Kidney epithelial cell (primary cell): Measurements from ENCODE around the gene NUP188. TPM values are rescaled to one million over a fixed set of nuclear protein-coding genes. Genes with fewer than 3 reads are reported as not detected.

ENCODE experiments used
- DNase-seq: peaks from one replicate; pipeline ENCODE4 v3.0.0-alpha.2; 2010; ENCODE audit warnings: low read depth
- H3K27me3 ChIP-seq: 2 replicates; pipeline ENCODE4 v1.6.0; 2011; ENCODE audit warnings: low read length; ENCODE audit not compliant: control insufficient read depth, insufficient read depth
- H3K36me3 ChIP-seq: 2 replicates; pipeline ENCODE4 v1.5.1; 2011; ENCODE audit warnings: low read length; ENCODE audit not compliant: control insufficient read depth, insufficient read depth
- H3K4me3 ChIP-seq: 2 replicates; pipeline ENCODE4 v1.5.1; 2011; ENCODE audit warnings: low read depth, mild to moderate bottlenecking, control low read depth, low read length
- total RNA-seq: library from RNA; depleted of rRNA; stranded (reverse); fragments of >200 nt; gene quantifications from 2 replicates; pipeline ENCODE4 v1.2.3, GENCODE V29; 2015
- TF ChIP-seq, protein P1 (sequence below): IDR thresholded peaks from 2 replicates; pipeline ENCODE4 v1.5.1; 2011; ENCODE audit warnings: mild to moderate bottlenecking, moderate library complexity, low read length, control low read depth, inconsistent platforms; ENCODE audit not compliant: insufficient read depth, poor library complexity, severe bottlenecking

The NUP188 gene
- total RNA-seq, 1 donor from 2014 or later: 35.5 TPM

DNA sequence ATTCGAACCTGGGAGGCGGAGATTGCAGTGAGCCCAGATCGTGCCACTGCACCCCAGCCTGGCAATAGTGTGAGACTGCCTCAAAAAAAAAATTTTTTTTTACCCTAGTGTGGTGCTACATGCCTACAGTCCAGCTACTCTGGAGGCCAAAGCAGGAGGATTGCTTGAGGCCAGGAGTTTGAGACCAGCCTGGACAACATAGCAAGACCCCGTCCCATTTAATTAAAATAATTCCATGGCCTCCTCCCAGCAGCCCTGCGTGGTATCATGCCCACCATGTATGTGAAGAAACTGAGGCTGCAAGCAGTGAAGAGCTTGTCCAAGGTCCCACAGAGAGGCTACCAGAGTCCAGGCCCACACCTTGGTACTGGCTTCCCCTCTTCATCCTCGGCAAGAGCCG is 46.1 kb upstream of the NUP188 start:
- TF ChIP-seq, protein P1, sequence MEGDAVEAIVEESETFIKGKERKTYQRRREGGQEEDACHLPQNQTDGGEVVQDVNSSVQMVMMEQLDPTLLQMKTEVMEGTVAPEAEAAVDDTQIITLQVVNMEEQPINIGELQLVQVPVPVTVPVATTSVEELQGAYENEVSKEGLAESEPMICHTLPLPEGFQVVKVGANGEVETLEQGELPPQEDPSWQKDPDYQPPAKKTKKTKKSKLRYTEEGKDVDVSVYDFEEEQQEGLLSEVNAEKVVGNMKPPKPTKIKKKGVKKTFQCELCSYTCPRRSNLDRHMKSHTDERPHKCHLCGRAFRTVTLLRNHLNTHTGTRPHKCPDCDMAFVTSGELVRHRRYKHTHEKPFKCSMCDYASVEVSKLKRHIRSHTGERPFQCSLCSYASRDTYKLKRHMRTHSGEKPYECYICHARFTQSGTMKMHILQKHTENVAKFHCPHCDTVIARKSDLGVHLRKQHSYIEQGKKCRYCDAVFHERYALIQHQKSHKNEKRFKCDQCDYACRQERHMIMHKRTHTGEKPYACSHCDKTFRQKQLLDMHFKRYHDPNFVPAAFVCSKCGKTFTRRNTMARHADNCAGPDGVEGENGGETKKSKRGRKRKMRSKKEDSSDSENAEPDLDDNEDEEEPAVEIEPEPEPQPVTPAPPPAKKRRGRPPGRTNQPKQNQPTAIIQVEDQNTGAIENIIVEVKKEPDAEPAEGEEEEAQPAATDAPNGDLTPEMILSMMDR: no peak
- no peaks in the 10 kb centered on the region for H3K27me3 ChIP-seq
- peaks cover 1% of the 10 kb centered on the region for H3K36me3 ChIP-seq
- H3K4me3 ChIP-seq: no peak overlapping the region
- no peak for DNase-seq

DNA sequence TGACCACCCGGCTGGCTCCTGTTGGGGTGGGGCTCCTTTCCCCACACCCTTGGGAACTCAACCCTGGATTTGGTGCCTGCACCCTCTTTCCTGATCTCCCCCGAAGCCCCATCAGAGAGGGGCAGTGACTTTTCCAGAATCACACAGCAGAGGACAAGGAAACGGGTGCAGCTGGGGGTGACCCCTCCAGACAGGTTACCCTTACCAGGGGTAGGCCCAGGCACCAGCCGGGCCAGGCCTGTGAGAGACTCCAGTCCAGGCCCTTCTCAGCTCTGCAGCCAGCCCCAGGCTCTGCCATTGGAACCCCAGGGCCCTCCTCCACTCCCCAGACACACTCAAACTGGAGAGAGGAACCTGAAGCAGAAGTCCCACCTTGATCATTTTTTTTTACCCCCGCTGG is 45.7 kb upstream of the NUP188 start:
- DNase-seq: no peak
- H3K4me3 ChIP-seq: no peak overlapping the region
- H3K36me3 ChIP-seq: peaks cover 1% of the 10 kb centered on the region
- TF ChIP-seq, protein P1: no peak
- no peaks in the 10 kb centered on the region for H3K27me3 ChIP-seq

DNA sequence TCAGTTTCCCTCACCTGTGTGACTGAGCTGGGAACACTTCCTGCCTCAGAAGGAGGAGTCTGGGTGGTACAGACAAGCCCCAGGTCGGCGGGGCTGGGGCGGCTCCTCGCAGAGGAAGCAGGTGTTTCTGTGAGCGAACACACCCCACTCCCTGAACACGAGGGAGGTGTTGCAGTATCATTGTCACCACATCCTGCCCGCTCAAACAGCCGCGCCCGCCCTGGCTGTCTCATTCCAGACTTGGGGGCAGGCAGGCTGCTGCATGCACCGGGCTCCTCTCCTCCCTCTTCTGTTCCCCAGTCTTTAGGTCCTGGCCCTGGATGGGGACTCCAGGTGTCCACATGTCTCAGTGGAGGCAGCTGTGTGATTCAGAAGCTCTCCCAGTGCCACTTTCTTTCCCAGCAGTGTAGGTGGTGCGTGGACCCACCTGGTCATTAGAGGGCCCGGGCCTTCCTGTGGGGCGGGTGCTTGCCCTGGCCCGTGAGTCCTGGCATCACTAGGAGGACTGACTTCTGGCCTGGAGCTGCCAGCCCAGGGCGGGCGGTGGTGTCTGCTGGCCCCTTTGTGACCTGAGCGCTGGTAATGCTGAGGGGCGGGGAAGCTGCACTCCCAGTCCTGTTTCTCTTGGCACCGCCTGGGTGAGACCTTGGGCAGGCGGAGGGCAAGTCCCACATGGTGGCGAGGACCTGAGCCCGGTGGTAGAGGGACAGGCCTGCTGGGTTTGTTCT is 45.0 kb upstream of the NUP188 start:
- peaks cover 1% of the 10 kb centered on the region for H3K36me3 ChIP-seq
- no peak overlapping the region for H3K4me3 ChIP-seq
- TF ChIP-seq, protein P1: no peak
- DNase-seq: no peak
- H3K27me3 ChIP-seq: no peaks in the 10 kb centered on the region

DNA sequence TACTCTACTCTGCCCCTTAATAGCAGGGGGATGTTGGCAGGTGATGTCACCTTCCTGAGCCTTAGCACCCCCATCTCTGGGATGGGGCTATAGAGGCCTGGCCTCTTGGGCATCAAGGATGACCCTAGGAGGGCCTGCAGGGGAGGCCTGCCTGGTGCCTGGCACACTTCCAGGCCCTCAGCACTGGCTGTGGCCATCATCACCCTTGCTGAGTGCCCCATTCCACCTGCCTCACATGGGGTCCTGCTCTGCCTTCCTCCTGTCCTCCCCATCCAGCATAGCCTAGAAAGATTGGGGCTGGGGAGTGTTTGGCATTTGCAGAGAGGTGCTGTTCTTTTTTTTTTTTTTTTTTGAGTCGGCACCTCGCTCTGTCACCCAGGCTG is 44.4 kb upstream of the NUP188 start:
- no peaks in the 10 kb centered on the region for H3K27me3 ChIP-seq
- peaks cover 1% of the 10 kb centered on the region for H3K36me3 ChIP-seq
- no peak for DNase-seq
- H3K4me3 ChIP-seq: no peak overlapping the region
- TF ChIP-seq, protein P1: no peak

DNA sequence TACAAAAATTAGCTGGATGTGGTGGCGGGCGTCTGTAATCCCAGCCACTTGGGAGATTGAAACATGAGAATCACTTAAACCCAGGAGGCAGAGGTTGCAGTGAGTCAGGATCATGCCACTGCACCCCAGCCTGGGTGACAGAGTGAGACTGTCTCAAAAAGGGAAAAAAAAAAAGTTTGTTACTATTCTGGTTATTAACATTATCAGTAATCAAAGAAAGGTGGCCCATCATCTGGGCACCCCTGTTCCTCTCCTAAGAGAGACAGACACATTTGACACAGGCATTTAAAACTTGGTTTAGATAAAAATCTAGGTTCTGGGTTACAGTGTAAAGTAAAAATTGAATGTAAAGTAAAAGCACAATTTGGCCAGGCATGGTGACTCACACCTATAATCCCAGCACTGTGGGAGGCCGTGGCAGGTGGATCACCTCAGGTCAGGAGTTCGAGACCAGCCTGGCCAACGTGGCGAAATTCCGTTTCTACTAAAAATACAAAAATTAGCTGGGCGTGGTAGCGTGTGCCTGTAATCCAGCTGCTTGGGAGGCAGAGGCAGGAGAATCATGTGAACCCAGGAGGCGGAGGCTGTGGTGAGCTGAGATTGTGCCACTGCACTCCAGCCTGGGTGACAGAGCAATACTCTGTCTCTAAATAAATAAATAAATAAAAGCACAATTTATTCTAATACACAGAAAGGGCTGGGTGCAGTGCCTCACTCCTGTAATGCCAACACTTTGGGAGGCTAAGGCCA is 43.5 kb upstream of the NUP188 start:
- Histone ChIP-seq H3K4me3 (no peak overlapping the region), H3K36me3 (peaks cover 3% of the 10 kb centered on the region), H3K27me3 (no peaks in the 10 kb centered on the region)
- TF ChIP-seq, protein P1: no peak
- DNase-seq: no peak
